ENCODE results near the gene MCUR1. TPM values are rescaled to one million over a fixed set of nuclear protein-coding genes. Genes with fewer than 3 reads are reported as not detected.

MCUR1 gene
- total RNA-seq, 1 experiment from 2014 or later: 35.4 TPM

DNA sequence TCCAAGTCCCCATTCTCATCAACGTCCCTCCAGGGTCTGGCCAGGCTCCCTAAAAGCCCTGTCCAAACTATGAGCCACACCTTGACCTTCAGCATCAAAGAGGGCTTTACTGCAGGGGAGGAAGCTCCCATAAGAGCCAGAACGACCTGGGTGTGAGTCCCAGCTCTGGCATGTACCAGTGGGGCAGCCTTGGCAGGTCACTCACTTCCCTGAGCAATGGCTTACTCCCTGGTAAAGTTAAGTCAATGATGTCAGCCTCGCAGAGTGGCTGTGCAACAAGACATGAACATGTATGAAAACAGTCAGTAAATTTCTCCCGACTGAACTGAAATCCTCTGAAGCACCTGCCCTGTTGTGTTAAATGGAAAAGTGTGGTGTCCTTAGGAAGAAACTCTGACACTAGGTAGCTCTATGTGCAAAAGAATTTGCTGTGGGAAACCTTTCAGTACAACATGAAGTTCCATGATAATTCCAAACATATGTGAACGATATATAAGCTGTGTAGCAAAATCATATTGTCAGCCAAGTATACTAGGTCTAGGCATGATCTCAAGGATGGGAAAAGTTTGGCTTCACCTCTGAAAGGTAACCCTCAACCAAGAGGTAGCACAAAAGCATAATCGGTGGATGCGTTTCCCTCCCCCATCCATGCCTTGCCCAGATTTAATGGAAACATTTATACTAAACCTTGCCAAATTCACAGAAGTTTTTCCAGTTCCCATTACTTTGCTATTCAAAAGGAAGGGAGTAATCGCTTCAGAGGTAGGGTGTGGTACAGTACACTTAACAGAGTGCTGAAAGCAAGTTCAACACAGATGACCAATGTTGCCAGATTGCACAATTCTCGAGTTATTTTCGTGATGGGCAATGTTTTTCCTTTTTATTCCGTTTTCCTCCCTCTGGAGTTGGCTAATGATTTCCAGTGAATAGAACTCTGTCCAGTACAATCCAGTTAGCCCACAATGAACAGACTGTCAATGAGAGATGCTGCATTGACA lies 53.8 kb downstream of the MCUR1 start:
- H3K56ac ChIP-seq (ENCODE audit: insufficient read length, low read depth, low read length): no peak overlapping the region
- H4K20me1 ChIP-seq (ENCODE audit: control insufficient read depth, insufficient read depth, insufficient read length): no peaks in the 10 kb centered on the region
- H3K9me3 ChIP-seq (ENCODE audit: control insufficient read depth, low read depth, low read length): no peaks in the 10 kb centered on the region
- no peaks in the 10 kb centered on the region for H3K27me3 ChIP-seq (ENCODE audit: insufficient read depth, low read length)
- H3K23me2 ChIP-seq (ENCODE audit: insufficient read length, low read depth, low read length, poor library complexity, severe bottlenecking): no peaks in the 10 kb centered on the region
- no peak overlapping the region for H4K5ac ChIP-seq (ENCODE audit: insufficient read length, low read depth, low read length)
- peaks cover 2% of the 10 kb centered on the region for H3K27me3 Mint-ChIP-seq (ENCODE audit: low read depth)
- H3K36me3 Mint-ChIP-seq (ENCODE audit: insufficient read depth in 1 of 3, low read depth in 3 of 3): no peaks in the 10 kb centered on the region
- no peak overlapping the region for H3K18ac ChIP-seq (ENCODE audit: insufficient read length, low read depth, low read length)
- H3T11ph ChIP-seq (ENCODE audit: low read length): no peak overlapping the region
- H4K91ac ChIP-seq (ENCODE audit: insufficient read length, low read depth, low read length): no peak overlapping the region
- no peak overlapping the region for H3K4me3 Mint-ChIP-seq
- no peak overlapping the region for H2BK120ac ChIP-seq (ENCODE audit: low read depth, low read length, poor library complexity, severe bottlenecking)
- H3K23ac ChIP-seq (ENCODE audit: insufficient read length, low read depth, low read length): no peak overlapping the region
- whole genome bisulfite sequencing (ENCODE audit: extremely low coverage, insufficient read length, low lambda C conversion rate): no CpG with 5 or more reads among the region's 11 CpGs
- DNase-seq: no peak
- H2AK5ac ChIP-seq (ENCODE audit: insufficient read length, low read length): no peak overlapping the region
- H2AFZ ChIP-seq (ENCODE audit: low read length): no peak overlapping the region
- TF ChIP-seq, protein P1, sequence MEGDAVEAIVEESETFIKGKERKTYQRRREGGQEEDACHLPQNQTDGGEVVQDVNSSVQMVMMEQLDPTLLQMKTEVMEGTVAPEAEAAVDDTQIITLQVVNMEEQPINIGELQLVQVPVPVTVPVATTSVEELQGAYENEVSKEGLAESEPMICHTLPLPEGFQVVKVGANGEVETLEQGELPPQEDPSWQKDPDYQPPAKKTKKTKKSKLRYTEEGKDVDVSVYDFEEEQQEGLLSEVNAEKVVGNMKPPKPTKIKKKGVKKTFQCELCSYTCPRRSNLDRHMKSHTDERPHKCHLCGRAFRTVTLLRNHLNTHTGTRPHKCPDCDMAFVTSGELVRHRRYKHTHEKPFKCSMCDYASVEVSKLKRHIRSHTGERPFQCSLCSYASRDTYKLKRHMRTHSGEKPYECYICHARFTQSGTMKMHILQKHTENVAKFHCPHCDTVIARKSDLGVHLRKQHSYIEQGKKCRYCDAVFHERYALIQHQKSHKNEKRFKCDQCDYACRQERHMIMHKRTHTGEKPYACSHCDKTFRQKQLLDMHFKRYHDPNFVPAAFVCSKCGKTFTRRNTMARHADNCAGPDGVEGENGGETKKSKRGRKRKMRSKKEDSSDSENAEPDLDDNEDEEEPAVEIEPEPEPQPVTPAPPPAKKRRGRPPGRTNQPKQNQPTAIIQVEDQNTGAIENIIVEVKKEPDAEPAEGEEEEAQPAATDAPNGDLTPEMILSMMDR (conservative IDR thresholded peaks at IDR 0.05): no peak
- no peak overlapping the region for H2BK12ac ChIP-seq (ENCODE audit: insufficient read length, low read depth, low read length)
- H3K79me1 ChIP-seq (ENCODE audit: insufficient read depth, low read depth, low read length, poor library complexity, severe bottlenecking): no peaks in the 10 kb centered on the region
- no peaks in the 10 kb centered on the region for H3K79me2 ChIP-seq (ENCODE audit: insufficient read depth, low read length)
- H2BK20ac ChIP-seq (ENCODE audit: low read depth, low read length, poor library complexity, severe bottlenecking): no peak overlapping the region
- H3K9ac ChIP-seq (ENCODE audit: extremely low read depth, insufficient read length, low read length): no peak overlapping the region
- no peaks in the 10 kb centered on the region for H3K4me1 Mint-ChIP-seq
- H3K4me2 ChIP-seq (ENCODE audit: insufficient read depth, insufficient read length, low read length): no peak overlapping the region
- H3K27ac ChIP-seq (ENCODE audit: insufficient read length, low read depth, low read length): no peak overlapping the region
- H4K8ac ChIP-seq (replicated peaks; ENCODE audit: insufficient read length, low read depth, low read length): no peak overlapping the region
- H3K14ac ChIP-seq (ENCODE audit: insufficient read depth, low read length): no peak overlapping the region; the same call in 1 of the 2 replicates
- no peak overlapping the region for H3K27ac Mint-ChIP-seq
- no peaks in the 10 kb centered on the region for H3K4me1 ChIP-seq (ENCODE audit: insufficient read depth, low read length)
- H3K9me3 Mint-ChIP-seq: no peaks in the 10 kb centered on the region
- H3K4ac ChIP-seq (ENCODE audit: low read depth, low read length): no peak overlapping the region
- no peak overlapping the region for H2BK15ac ChIP-seq (ENCODE audit: low read depth, low read length)
- no peak overlapping the region for H2BK5ac ChIP-seq (ENCODE audit: insufficient read length, low read length)
